ENCODE measurements around the gene PTX4. TPM values are rescaled to one million over a fixed set of nuclear protein-coding genes. Genes with fewer than 3 reads are reported as not detected.

Gene PTX4
- total RNA-seq, 1 donor from 2014 or later = not detected

- intact Hi-C loops (cut with DNase I) = no loop called here
- DNase-seq (no peak), ATAC-seq (no peak)
- TF ChIP-seq CTCF (IDR thresholded peaks at IDR 0.05) = no peak
- Histone ChIP-seq H3K27me3 (ENCODE audit: low read depth) (no peaks in the 10 kb centered on the region), H3K4me3 (no peak overlapping the region), H3K9me3 (no peaks in the 10 kb centered on the region), H3K36me3 (peaks cover 13% of the 10 kb centered on the region), H3K4me1 (peaks cover 27% of the 10 kb centered on the region), H3K27ac (no peak overlapping the region)
Measured at GRCh38 chr16:1468426-1468810, 20.3 kb downstream of the PTX4 start.

DNA sequence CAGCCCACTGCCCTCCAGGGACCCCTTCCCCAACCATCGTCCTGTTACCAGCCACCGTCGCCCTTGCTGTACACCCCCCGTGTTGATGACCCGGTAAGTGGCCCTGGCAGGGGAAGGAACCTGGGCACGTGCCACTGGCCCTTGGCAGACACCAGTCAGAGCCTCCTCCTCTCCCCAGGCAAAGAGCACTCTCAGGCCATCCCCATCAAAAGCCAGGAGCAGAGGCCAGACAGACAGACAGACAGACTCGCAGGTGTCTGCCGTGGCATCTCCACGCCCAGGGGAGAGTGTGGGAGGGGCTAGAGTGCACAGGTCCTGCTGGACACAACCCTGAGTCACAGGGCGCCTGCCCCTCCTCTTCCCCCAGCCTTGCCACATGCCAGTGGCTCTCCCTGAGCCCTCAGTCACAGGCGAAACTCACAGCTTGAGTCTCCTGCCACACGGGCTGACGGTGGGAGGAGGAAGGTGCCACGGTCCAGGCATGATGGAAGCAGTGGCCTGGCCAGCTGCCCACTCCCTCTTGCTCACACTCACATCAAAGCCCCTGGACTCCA is 21.7 kb downstream of the PTX4 start:
- Histone ChIP-seq H3K27ac (no peak overlapping the region), H3K4me1 (peaks cover 19% of the 10 kb centered on the region), H3K9me3 (no peaks in the 10 kb centered on the region), H3K27me3 (ENCODE audit: low read depth) (no peaks in the 10 kb centered on the region), H3K4me3 (no peak overlapping the region), H3K36me3 (peaks cover 21% of the 10 kb centered on the region)
- intact Hi-C loops (cut with DNase I) = no loop called here
- ATAC-seq (no peak), DNase-seq (peak; percentile 45)
- no peak for TF ChIP-seq CTCF (IDR thresholded peaks at IDR 0.05)

DNA sequence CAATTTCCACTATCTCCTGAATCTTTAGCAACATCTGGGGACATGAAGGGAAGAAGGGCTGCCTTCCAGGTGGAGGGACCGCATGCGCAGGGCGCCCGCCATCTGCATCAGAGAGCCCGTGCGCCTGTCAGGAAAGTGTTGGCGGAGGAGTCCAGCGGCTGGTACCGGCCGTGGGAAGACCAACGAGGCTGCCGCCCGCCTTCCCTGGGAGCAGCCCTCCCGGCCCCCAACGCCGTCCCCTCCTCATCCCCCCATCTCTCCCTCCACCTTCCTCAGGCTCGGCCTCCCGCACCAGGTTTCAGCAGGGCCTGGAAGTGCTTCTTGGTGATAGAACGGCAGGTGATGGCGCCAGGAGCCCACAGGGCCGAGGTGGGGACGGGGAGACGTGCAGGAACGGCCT is 22.7 kb downstream of the PTX4 start:
- TF ChIP-seq CTCF (IDR thresholded peaks at IDR 0.05) = no peak
- Histone ChIP-seq H3K36me3 (peaks cover 28% of the 10 kb centered on the region), H3K4me3 (no peak overlapping the region), H3K9me3 (no peaks in the 10 kb centered on the region), H3K4me1 (peaks cover 10% of the 10 kb centered on the region), H3K27ac (no peak overlapping the region), H3K27me3 (ENCODE audit: low read depth) (no peaks in the 10 kb centered on the region)
- no peak for DNase-seq
- ATAC-seq = no peak
- intact Hi-C loops (cut with DNase I) = no loop called here

DNA sequence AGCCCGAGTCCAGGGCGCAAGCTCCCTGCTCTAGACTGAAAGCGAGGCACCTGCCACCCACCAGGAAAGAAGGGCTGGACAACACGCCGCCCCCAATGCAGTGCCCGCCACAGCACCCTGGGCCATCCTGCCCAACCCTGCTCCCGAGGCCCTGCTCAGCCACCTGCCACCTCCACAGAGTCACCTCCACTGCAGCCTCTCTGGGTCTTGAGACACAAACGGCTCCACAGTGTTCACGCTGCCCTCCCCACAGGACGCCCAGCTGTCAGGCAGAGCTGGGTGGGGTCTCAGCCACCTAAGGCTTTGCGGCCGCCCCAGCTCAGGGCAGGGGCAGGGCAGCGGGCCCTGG is 23.2 kb downstream of the PTX4 start:
- Histone ChIP-seq H3K4me3 (no peak overlapping the region), H3K27ac (no peak overlapping the region), H3K4me1 (peaks cover 5% of the 10 kb centered on the region), H3K36me3 (peaks cover 34% of the 10 kb centered on the region), H3K27me3 (ENCODE audit: low read depth) (no peaks in the 10 kb centered on the region), H3K9me3 (no peaks in the 10 kb centered on the region)
- DNase-seq (no peak), ATAC-seq (no peak)
- intact Hi-C loops (cut with DNase I) = no loop called here
- no peak for TF ChIP-seq CTCF (IDR thresholded peaks at IDR 0.05)

DNA sequence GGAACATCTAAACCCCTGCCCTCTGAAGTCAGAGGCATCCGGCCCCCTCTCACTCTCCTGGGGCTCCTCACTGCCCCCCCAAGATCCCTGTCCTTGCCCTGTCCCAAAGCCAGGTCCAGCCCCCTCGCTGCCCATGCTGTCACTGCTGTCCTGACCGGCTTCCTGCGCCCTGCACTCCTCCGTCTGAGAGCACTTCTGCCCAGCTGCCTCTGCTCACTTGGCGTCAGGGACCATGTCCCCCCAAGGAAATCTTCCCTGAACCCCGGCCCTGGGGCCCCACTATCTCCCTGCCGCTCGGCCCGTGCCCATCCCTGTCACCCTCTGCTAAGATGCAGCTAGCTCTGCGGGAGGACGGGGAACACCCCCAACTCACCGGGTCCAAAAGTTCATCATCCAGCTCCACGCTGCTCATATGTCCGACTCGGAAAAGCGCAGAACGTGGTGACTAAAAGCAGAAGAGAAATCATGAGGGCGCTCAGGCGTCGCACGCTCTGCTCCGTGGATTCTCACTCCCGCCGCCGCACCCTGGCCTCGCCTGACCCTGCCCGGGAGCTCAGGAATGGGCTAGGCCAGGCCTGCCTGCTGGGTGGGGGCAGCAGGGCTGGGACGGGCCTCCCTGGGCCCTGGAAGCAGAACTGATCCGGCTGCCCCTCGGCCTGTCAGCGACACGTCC is 23.7 kb downstream of the PTX4 start:
- Histone ChIP-seq H3K27me3 (ENCODE audit: low read depth) (no peaks in the 10 kb centered on the region), H3K4me1 (peaks cover under 1% of the 10 kb centered on the region), H3K27ac (no peak overlapping the region), H3K36me3 (peaks cover 39% of the 10 kb centered on the region), H3K9me3 (no peaks in the 10 kb centered on the region), H3K4me3 (no peak overlapping the region)
- ATAC-seq (no peak), DNase-seq (peak; percentile 35)
- intact Hi-C loops (cut with DNase I) = no loop called here
- TF ChIP-seq CTCF (IDR thresholded peaks at IDR 0.05) = no peak

Data from lower lobe of right lung (tissue), 2 donors.